ENCODE data around the gene MEA1.
"Not testable (repeated sequence)": the region's sequence is repeated elsewhere in the genome, so short reads cannot be mapped to it uniquely, and the experiment has no call there.

Gene MEA1

DNA sequence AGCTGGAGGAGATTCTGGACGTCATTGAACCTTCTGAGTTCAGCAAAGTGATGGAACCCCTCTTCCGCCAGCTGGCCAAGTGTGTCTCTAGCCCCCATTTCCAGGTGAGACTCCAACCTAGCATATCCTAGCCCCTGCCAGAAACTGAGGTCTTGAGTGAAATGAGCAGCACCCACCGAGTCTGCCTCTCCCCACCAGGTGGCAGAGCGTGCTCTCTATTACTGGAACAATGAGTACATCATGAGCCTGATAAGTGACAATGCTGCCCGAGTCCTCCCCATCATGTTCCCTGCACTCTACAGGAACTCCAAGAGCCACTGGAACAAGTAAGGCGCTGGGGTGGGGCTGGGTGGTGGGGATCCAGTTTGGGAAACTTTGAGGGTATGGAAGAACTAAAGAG, 4.6 kb downstream of the MEA1 start:
- no peak for DNase-seq (ENCODE audit: low read depth)

DNA sequence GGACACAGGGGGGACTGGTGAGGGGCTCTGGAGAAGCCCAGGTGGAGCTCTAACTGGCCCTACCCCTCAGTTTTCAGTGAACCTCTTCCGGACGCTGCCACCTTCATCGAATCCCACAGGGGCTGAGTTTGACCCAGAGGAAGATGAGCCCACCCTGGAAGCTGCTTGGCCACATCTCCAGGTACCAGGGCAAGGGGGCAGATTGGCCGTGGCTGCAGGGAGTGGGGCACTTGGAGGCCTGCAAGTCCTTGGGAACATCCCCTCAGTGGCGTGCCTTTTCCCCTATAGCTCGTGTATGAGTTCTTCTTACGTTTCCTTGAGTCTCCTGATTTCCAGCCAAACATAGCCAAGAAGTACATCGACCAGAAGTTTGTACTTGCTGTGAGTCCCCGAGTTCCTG, 6.6 kb downstream of the MEA1 start:
- DNase-seq (ENCODE audit: low read depth), result no peak

- DNase-seq (ENCODE audit: low read depth), result no peak
These were observed 7.5 kb downstream of the MEA1 start for GRCh38 chr6:43006251-43006650.

- DNase-seq (ENCODE audit: low read depth), result no peak
These were observed 7.9 kb downstream of the MEA1 start for GRCh38 chr6:43005844-43006243.

- no peak for DNase-seq (ENCODE audit: low read depth)
These were observed 11.9 kb downstream of the MEA1 start for GRCh38 chr6:43001843-43002242.

GRCh38 chr6:42998205-42998604, 15.5 kb downstream of the MEA1 start:
- not testable (repeated sequence) for DNase-seq (ENCODE audit: low read depth)

GRCh38 chr6:42996513-42996912, 17.2 kb downstream of the MEA1 start:
- DNase-seq (ENCODE audit: low read depth), result no peak

GRCh38 chr6:42993445-42993844, 20.3 kb downstream of the MEA1 start:
- DNase-seq (ENCODE audit: low read depth), result no peak

DNA sequence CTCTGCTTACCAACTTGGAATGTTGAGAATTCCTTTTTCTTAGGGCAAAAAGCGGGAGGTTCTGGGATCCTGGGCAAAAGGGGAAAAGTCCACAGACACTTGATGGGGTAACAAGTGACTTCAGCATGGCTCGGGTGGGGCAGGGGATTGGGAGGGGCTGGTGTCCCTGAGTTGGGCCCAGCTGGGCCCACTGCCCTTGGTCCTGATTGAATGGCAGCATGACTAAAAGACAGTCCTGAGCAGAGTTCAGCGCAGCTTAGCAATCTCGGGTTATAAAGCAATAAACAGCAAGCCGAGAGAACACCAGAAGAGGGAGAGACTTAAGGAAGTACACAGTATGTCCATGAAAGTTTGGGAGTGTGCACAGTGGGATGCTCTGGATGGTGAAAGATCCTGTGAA, 23.8 kb downstream of the MEA1 start:
- no peak for DNase-seq (ENCODE audit: low read depth)

DNA sequence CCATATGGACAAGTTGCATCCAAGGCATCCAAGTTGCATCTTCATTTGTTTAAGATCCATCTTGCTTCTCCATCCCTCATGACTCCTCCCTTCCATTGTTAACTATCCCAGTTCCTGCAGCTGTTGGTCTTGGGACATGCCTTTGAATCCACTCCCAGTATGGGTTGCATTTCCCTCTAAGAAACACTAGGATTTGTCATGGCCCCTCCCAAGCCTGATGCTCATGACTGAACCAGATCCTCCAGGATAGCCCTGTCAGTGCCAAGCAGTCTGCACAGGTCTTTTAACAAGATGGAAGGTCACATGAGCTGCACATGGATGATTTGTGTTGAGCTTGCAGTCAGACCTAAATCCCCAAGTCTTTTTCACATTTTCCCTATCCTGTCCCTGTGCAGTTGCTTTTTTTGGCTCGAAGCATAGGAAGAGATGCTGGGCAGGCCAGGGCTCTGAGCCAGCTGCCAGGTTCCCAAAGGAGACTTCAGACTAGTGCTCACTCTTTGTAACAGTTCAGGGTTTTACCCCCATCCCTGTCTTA, 25.2 kb downstream of the MEA1 start:
- DNase-seq (ENCODE audit: low read depth), result no peak

- no peak for DNase-seq (ENCODE audit: low read depth)
These were observed 26.0 kb downstream of the MEA1 start for GRCh38 chr6:42987533-42988451.

GRCh38 chr6:42984924-42985475, 28.7 kb downstream of the MEA1 start:
- no peak for DNase-seq (ENCODE audit: low read depth)

- DNase-seq (ENCODE audit: low read depth), result peak; percentile 96
These were observed 29.5 kb downstream of the MEA1 start, which contains the start of gene PPP2R5D for GRCh38 chr6:42984001-42984923. Gene PPP2R5D, plus strand, starts transcription at chr6:42984570. Its CDS starts 108 bp downstream, at chr6:42984678.

GRCh38 chr6:42981836-42982235, 31.9 kb downstream of the MEA1 start:
- DNase-seq (ENCODE audit: low read depth), result no peak

DNA sequence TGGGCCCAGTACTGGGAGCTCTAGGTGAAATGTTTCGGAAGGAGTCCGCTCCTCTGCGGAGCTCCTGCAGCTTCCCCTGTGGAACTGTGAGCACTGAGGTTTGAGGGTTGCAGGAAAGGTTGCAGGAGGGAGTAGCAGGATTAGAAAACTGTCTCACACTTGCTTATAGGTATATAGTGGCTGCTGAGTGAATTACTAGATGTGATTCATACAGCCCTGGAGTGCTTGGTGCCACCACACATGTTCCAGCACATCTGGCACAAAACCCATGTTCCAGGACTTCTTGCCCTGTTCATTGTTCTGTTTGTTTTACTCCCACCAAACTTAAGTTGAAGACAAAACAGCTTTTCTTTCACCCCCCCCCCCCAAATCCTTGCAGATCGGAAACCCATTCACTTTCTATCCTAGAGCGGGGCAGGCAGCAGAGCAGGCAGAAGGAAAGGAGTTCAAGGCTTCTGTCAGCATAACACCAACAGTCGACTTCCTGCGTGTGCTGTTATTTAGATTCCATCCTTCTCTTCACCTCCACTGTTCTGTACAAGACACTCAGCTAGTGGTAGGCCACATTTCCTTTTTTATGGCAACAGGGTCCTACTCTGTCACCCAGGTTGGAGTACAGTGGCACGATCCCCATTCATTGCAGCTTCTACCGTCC, 34.1 kb downstream of the MEA1 start:
- DNase-seq (ENCODE audit: low read depth), result no peak

DNA sequence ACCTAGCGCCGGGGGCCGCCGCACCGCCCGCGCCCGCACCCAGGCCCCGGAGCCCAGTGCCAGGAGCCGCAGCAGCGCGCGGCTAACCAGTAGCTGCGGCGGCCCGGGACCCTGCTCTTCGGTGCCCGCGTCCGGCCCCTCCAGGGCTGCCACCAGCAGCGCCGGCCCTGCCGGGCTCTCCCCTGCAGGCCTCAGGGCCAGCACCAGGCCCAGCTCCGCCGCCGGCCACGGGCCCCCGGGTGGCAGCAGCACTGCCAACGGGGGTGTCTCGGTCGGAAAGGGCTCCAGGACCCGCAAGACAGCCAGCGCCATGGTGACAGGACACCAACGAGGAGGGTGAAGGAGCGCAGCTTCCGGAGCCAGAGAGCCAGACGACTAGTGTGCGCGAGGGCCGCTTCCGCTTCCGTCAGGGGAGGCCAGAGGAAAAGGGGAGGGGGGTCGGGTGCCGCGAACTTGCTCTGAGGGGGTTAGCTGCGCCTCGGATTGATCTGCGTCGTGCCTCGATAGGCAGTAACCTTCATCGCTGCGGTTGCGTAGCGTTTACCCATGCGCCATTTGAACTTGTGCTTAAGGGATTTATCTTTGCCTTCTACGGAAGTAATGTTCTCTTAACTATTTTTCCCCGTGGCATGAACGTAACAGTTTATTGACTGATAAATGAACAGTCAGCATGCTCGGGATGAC, 34.8 kb downstream of the MEA1 start, which contains the start of gene PEX6:
Gene PEX6 (minus strand): TSS at position 343 of the 684 bp plus-strand sequence. CDS start 31 bp downstream, at position 312.
- no peak for DNase-seq (ENCODE audit: low read depth)

GRCh38 chr6:42978487-42978838, 35.3 kb downstream of the MEA1 start:
- no peak for DNase-seq (ENCODE audit: low read depth)

DNA sequence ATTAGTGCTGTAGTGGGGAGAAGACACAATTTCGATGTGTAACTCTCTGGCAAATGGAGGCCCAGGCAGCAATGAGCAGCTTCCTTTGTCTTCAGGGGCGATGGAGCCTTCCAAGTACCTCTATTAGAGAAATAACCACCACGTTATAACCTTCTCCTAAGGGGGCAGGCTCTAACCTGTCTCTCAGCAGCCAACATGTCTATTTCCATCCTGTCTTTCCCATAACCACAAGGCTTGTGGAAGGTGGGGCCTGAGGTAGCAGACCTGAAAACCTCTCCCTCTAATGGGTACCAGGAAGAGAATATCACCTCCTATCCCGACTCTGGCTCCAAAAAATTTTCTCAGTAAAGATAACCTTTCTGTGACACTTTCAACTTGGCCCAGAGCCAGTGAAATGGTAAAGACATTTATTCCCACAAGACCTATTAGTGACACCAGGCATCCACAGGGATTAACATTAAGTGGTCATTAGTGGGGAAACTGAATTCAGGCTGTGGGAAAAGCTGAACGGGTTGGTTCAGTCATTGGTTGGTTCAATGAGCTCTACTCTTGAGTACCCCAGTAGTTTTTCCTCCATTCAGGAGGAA, 38.7 kb downstream of the MEA1 start:
- no peak for DNase-seq (ENCODE audit: low read depth)

GRCh38 chr6:42973926-42974325, 39.8 kb downstream of the MEA1 start:
- DNase-seq (ENCODE audit: low read depth), result no peak

- no peak for DNase-seq (ENCODE audit: low read depth)
These were observed 41.9 kb downstream of the MEA1 start for GRCh38 chr6:42971746-42972327.

Measured in GM04503 (cell line).